SW480 (cell line): Measurements from ENCODE around the gene SMG6.
A peak's percentile ranks its signal among the peaks of the same experiment; 100 is the strongest.
"Not testable (repeated sequence)": the region's sequence is repeated elsewhere in the genome, so short reads cannot be mapped to it uniquely, and the experiment has no call there.

Source experiments
- DNase-seq: peaks from one replicate; pipeline ENCODE4 v3.0.0-alpha.2; 2016; ENCODE audit warnings: low spot score

The SMG6 gene

DNA sequence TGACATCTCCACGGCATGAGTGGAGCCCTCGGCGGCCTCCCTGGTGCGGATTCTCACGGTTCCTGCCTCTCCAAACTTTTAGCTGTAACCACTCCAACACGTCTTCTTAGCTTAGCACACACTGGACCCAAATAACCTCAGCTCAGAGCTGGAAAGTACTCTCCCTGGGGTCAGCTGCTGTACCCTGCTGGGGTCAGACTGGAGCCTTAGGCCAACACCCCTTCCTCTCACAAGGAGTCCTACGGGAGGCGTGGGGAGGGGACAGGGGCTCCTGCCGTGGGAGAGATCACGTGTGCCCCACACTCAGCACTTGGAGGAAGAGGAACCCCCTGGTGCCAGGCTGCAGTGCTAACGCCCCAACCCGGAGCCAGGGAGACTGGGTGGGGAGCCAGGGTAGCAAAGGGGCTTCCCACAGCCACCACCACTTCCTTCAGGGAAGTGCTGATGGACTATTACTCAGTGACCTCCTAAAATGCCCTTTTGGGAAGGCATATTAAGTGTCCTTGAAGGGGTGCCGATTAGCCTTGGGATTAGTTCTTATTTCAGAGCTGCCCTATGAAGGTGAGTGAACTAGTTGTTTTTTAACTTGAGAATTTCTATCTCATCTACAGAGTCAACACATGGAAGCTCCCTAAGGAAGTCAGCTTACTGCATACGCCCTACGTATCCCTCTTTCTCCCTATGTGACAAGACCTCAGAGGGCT is 124.6 kb downstream of the SMG6 start:
- DNase-seq: no peak

DNA sequence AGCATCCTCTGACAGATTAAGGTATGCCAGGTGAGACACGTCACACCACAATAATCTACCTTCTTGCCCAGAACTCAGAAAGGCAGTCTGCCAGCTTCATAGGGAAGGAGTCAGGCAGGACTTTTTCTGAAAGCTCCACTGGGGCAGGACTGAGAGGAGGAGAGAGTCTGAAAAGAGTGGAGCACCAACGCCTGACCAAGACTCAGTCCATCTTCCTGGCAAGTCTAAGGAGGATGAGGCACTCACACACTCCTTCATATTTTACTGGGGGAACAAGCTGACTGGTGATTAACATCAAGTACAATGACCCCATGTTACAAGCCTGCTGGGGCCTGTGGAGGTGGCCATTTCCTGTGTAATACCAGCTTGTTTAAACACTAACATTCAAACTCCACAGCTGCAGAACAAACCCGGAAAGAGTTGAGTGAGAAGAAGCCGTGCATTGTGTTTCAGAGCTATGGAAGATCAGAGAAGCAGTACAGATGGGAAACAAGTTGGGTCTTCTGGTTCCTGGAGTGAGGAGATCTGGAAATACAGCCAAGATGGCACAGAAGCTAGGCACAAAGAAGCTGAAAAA is 126.3 kb downstream of the SMG6 start:
- DNase-seq: no peak

- no peak for DNase-seq
Measured at GRCh38 chr17:2176499-2177169, 127.0 kb downstream of the SMG6 start.

GRCh38 chr17:2175294-2175628 is 128.3 kb downstream of the SMG6 start:
- no peak for DNase-seq

GRCh38 chr17:2174468-2175293 is 128.9 kb downstream of the SMG6 start:
- no peak for DNase-seq

DNA sequence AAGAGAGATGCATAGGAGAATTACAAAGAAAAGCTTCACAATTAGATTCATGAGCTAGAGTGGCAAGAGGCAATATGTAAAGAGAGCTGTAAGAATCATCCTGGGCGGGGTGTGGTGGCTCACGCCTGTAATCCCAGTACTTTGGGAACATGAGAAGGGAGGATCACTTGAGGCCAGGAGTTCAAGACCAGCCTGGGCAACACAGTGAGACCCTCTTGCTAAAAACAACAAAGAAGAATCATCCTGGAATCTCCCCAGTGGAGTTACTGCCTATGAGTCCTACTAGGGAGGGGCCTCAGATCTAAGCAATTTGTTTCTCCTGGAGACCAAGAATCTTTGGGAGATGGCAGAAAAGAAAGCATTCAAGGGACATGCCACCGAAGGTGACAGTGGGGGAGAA is 129.6 kb downstream of the SMG6 start:
- no peak for DNase-seq

GRCh38 chr17:2172999-2173398 is 130.6 kb downstream of the SMG6 start:
- DNase-seq: no peak

DNA sequence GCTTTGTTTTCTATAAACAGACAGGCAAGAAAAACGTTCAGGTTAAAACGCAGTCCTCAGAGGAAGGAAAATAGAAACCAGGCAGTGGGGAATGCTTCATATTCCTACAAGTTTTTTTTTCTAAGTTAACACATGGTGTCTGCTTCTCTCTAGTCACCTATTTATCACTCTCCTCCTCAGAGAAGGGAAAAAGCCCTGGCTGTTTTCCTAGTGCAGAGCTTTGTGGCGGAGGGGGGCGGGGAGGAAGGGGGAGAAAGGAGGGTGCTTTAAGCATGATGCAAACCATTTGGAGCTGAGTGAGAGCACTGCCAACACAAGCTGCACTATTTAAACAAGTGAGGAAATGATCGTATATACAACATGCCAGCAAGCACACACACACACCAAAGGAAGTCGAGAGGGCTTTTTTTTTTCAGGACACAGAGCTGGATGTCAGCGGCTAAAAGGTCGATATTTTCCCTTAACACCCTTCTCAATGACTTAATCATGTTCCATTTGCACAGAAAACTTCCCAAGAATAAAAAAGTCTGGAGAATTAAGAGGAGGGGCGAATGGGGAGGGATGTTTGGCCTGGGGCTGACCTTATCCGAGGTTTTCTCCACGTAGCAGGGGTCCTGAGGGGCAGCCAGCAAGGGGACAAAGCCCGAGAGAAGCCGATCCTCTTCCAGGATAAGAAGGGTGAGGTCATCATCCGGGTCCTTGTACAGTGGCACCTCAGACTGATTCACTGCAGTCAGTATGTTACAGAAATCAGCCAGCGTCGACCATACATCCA is 131.3 kb downstream of the SMG6 start:
- no peak for DNase-seq

DNA sequence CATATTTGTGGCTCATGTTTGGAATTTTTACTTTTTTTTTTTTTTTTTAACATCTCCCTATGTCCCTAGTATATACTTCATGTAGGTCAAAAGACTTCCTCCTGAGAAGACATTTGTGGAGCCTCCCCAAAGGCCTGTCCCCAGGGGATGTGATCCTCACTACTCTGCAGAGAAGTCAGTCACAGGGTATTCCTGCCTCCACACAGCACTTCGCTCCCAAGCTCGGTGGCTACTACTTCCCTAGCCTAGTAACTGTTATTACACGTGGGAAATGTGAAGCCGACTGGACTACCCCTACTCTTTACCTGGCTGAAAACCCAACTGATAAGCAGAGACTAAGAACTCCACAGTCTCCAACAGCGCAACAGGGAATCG is 131.9 kb downstream of the SMG6 start:
- DNase-seq: no peak

DNA sequence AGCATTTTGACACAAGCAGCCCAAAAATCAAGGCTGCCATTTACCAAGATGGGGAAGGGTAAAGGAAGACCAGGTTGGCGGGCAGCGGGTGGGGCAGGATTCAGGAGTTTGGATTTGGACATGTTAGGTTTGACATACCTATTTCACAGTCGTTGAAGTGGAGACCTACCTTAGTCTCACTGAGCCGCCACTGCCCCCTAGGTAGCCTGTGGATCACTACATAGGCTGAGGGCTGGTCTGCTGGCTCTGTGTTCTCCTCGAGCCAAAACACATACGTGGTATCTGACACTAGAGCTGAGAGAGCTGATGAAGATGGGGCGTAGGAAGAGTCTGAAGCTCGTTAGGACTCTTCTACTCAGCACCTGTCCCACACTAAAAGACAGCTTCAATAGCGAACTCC is 133.6 kb downstream of the SMG6 start:
- peak; percentile 8 for DNase-seq

DNA sequence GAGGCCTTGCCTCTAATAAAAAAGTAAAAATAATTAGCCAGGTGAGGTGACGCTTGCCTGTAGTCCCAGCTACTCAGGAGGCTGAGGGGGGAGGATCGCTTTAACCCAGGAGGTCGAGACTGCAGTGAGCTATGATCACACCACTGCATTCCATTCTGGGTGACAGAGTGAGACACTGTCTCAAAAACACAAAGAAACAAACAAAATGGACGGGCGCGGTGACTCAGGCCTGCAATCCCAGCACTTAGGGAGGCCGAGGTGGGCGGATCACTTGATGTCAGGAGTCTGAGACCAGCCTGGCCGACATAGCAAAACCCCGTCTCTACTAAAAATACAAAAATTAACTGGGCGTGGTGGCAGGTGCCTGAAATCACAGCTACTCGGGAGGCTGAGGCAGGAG is 137.9 kb downstream of the SMG6 start:
- not testable (repeated sequence) for DNase-seq

GRCh38 chr17:2158396-2158780 is 145.2 kb downstream of the SMG6 start:
- DNase-seq: no peak

- no peak for DNase-seq
Measured at GRCh38 chr17:2157675-2158395, 145.8 kb downstream of the SMG6 start.

- DNase-seq: no peak
Measured at GRCh38 chr17:2157081-2157480, 146.5 kb downstream of the SMG6 start.

DNA sequence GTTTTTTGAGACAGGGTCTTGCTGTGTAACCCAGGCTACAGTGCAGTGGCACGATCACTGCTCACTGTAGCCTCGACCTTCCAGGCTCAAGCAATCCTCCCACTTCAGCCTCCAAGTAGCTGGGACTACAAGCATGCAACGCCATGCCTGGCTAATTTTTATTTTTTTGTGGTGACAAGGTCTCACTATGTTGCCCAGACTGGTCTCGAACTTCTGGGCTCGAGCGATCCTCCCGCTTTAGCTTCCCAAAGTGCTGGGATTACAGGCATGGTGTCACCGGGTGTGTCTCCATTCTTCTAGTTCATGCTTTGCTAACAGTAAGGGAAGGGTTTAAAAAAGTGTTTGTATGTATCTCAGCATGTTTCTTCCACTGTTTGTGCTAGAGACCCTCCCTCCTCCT is 146.9 kb downstream of the SMG6 start:
- no peak for DNase-seq

DNA sequence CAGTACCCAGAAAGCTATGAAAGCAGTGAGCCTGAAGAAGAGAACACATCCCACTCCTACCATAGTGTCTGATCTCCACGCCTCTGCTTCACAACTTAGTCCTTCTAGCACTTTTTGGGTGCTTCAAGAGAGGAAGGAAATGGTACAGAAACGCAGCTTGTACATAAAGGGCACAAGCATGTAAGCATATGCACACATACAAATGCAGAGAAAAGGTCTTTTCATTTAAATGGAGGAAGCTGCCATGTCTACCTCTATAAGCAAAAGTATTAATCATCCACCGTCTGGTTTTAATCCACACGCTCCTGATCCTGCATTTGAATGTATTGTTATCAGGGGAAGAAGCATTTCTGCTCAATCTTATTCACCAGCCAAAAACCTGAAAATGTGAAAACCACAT is 148.0 kb downstream of the SMG6 start:
- DNase-seq: no peak

GRCh38 chr17:2151358-2152033 is 152.1 kb downstream of the SMG6 start:
- DNase-seq: no peak

GRCh38 chr17:2150806-2151205 is 152.8 kb downstream of the SMG6 start:
- DNase-seq: no peak

DNA sequence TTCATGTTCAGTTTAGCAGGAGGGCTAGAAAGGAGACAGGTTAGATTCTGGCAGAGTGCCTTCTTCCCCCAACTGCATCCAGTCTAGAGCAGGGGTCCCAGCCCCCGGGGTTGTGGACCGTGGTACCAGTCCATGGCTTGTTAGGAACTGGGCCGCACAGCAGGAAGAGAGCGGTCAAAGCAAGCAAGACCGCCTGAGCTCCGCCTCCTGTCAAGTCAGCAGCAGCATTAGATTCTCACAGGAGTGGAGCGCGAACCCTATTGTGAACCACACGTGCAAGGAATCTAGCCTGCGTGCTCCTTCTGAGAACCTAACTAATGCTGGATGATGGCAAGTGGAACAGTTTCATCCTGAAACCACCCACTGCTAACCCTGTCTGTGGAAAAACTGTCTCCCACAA is 153.7 kb downstream of the SMG6 start:
- no peak for DNase-seq

DNA sequence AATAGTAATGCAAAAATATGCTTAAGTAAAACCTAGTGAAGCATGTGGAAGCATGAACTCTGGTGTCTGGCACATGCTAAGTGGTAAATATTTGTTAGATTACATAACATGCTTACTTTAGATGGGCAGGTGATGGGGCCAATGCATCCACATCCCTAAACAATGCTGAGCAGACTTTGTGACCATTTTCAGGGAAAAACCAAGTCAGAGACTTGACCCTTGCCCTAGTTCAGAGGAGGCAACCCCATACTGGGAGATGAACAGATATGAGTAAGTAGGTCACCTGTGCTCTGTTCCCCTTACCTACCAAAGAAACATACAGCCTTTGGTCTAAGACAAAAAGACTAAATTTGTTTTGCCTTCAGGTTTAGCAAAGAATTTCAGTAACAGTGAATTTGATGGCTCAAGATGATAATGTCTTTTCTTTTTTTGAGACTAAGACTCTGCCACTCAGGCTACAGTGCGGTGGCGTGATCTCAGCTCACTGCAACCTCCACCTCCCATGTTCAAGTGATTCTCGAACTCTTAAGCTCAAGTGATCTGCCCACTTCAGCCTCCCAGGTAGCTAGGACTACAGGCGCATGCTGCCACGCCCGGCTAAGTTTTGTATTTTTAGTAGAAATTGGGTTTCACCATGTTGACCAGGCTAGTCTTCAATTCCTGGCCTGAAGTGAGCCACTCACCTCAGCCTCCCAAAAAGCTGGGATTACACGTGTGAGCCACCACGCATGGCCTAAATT is 157.3 kb downstream of the SMG6 start:
- DNase-seq: no peak
